HG03354 (cell line): ENCODE measurements around the gene ULK4.
"Not testable (repeated sequence)": the region's sequence is repeated elsewhere in the genome, so short reads cannot be mapped to it uniquely, and the experiment has no call there.

Experiments used
- ATAC-seq: cut with Tn5 transposase; IDR thresholded peaks from one replicate; pipeline ENCODE4 v1.9.1; 2021; ENCODE audit warnings: mild to moderate bottlenecking; ENCODE audit not compliant: unreplicated experiment, poor library complexity, severe bottlenecking

ULK4 gene

GRCh38 chr3:41961751-41962679 is at the start of gene ULK4:
Gene ULK4 (minus strand): TSS chr3:41962103. CDS start chr3:41954759, 7,344 bp downstream.
- ATAC-seq, result peak; percentile 94

GRCh38 chr3:42010530-42010929 is 48.6 kb upstream of the ULK4 start:
- ATAC-seq, result no peak

GRCh38 chr3:42009456-42009855 is 47.6 kb upstream of the ULK4 start:
- ATAC-seq, result no peak

GRCh38 chr3:42007785-42008184 is 45.9 kb upstream of the ULK4 start:
- no peak for ATAC-seq

- no peak for ATAC-seq
These were observed 43.5 kb upstream of the ULK4 start for GRCh38 chr3:42005401-42005800.

GRCh38 chr3:42002790-42003189 is 40.9 kb upstream of the ULK4 start:
- ATAC-seq, result no peak

GRCh38 chr3:42001777-42002176 is 39.9 kb upstream of the ULK4 start:
- ATAC-seq, result no peak

GRCh38 chr3:41999909-42000308 is 38.0 kb upstream of the ULK4 start:
- ATAC-seq, result no peak

- ATAC-seq, result no peak
These were observed 36.0 kb upstream of the ULK4 start for GRCh38 chr3:41997702-41998550.

- ATAC-seq, result no peak
These were observed 29.5 kb upstream of the ULK4 start for GRCh38 chr3:41991437-41991836.

GRCh38 chr3:41989518-41989917 is 27.6 kb upstream of the ULK4 start:
- ATAC-seq, result no peak

GRCh38 chr3:41987627-41988026 is 25.7 kb upstream of the ULK4 start:
- no peak for ATAC-seq

GRCh38 chr3:41986561-41986960 is 24.7 kb upstream of the ULK4 start:
- no peak for ATAC-seq

- ATAC-seq, result no peak
These were observed 23.1 kb upstream of the ULK4 start for GRCh38 chr3:41985018-41985417.

- ATAC-seq, result not testable (repeated sequence)
These were observed 21.2 kb upstream of the ULK4 start for GRCh38 chr3:41983091-41983490.

GRCh38 chr3:41977401-41977800 is 15.5 kb upstream of the ULK4 start:
- not testable (repeated sequence) for ATAC-seq

GRCh38 chr3:41975416-41976103 is 13.7 kb upstream of the ULK4 start:
- no peak for ATAC-seq

- ATAC-seq, result no peak
These were observed 12.3 kb upstream of the ULK4 start for GRCh38 chr3:41974223-41974622.

GRCh38 chr3:41972802-41973201 is 10.9 kb upstream of the ULK4 start:
- no peak for ATAC-seq

GRCh38 chr3:41966206-41966605 is 4.3 kb upstream of the ULK4 start:
- ATAC-seq, result no peak
